Gastrocnemius medialis (tissue), 4 donors: Measurements from ENCODE around the gene CPM.

Experiments used
- CTCF ChIP-seq, 5 experiments: fragments of 450-650 bp in 3 of 5; fragments of 200-600 bp in 2 of 5; sonication (generic) in 2 of 5; IDR thresholded peaks in 4 of 5; conservative IDR thresholded peaks in 1 of 5; 1 replicate in 4 of 5; 2 replicates in 1 of 5; pipeline ENCODE4 v1.5.1; 2016 to 2019; ENCODE audit warnings: antibody characterized with exemption in 5 of 5, mild to moderate bottlenecking in 3 of 5, moderate library complexity in 3 of 5
- POLR2A ChIP-seq, 2 donors: fragments of 450-650 bp; IDR thresholded peaks; one replicate each; pipeline ENCODE4 v1.6.1; 2017; ENCODE audit warnings: antibody characterized with exemption in 2 of 2, mild to moderate bottlenecking in 2 of 2, moderate library complexity in 2 of 2

- no peak for TF ChIP-seq CTCF (IDR thresholded peaks at IDR 0.05 in 4 of 5, conservative IDR thresholded peaks at IDR 0.05 in 1 of 5)
- TF ChIP-seq POLR2A (IDR thresholded peaks at IDR 0.05), result no peak
These were observed 24.3 kb upstream of the CPM start for GRCh38 chr12:68957273-68957672.
